ENCODE results near the gene ARAP2. TPM values are rescaled to one million over a fixed set of nuclear protein-coding genes. Genes with fewer than 3 reads are reported as not detected.

ARAP2 gene
- total and polyA plus RNA-seq, 7 donors = 3.6 to 22.9 (median 16.9) TPM

DNA sequence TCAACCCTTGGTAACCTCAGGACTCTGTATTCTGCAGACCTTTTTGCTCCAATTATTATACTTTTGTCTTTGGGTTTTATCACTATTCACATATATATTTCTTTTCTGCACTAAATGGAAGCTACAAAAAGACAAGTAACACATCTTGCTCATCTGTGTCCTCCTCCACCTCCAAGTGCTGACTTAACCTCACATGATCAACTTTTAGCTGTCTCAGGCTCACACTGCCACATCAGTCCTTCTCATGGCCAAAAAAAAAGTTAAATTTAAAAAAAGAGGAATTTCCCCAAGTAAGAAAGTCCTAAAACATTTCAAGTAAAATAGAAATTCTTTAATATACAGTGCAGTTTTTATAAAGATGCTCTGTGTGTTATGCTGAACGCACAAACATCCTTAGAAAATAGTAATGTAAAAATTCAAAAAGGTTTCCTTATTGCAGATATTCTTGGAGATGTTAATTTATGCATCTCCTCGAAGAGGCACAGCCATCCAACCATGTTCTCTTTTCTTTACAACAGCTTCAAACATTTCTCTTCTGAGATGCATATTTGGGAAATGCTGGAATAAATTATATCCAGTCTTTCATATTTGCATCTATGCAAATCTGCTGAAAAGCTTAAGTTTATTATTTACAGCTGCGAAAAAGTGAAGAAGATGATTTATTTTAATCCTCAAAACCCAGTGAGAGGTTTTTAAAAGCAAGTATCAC is 37.6 kb downstream of the ARAP2 start:
- Histone ChIP-seq H3K4me1 (no peaks in the 10 kb centered on the region), H3K4me3 (no peak overlapping the region), H3K9me3 (no peaks in the 10 kb centered on the region), H3K27ac (no peak overlapping the region), H3K36me3 (no peaks in the 10 kb centered on the region), H3K27me3 (no peaks in the 10 kb centered on the region)
- TF ChIP-seq POLR2A (IDR thresholded peaks at IDR 0.05) (no peak), POLR2AphosphoS5 (IDR thresholded peaks at IDR 0.05) (no peak), EP300 (IDR thresholded peaks at IDR 0.05) (no peak)
- TF ChIP-seq, protein P1, sequence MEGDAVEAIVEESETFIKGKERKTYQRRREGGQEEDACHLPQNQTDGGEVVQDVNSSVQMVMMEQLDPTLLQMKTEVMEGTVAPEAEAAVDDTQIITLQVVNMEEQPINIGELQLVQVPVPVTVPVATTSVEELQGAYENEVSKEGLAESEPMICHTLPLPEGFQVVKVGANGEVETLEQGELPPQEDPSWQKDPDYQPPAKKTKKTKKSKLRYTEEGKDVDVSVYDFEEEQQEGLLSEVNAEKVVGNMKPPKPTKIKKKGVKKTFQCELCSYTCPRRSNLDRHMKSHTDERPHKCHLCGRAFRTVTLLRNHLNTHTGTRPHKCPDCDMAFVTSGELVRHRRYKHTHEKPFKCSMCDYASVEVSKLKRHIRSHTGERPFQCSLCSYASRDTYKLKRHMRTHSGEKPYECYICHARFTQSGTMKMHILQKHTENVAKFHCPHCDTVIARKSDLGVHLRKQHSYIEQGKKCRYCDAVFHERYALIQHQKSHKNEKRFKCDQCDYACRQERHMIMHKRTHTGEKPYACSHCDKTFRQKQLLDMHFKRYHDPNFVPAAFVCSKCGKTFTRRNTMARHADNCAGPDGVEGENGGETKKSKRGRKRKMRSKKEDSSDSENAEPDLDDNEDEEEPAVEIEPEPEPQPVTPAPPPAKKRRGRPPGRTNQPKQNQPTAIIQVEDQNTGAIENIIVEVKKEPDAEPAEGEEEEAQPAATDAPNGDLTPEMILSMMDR (IDR thresholded peaks at IDR 0.05) = no peak
- WGBS, 2 donors = 93 to 95% methylated on average over 3 of the region's 3 CpGs
- intact Hi-C loops (cut with DNase I) = no loop called here
- DNase-seq = no peak

GRCh38 chr4:36206012-36206411 is 38.3 kb downstream of the ARAP2 start:
- H3K9me3 ChIP-seq = no peaks in the 10 kb centered on the region
- no peak overlapping the region for H3K27ac ChIP-seq
- TF ChIP-seq, protein P1 (IDR thresholded peaks at IDR 0.05) = no peak
- TF ChIP-seq POLR2A (IDR thresholded peaks at IDR 0.05) (no peak), POLR2AphosphoS5 (IDR thresholded peaks at IDR 0.05) (no peak), EP300 (IDR thresholded peaks at IDR 0.05) (no peak)
- H3K27me3 ChIP-seq = no peaks in the 10 kb centered on the region
- H3K4me3 ChIP-seq = no peak overlapping the region
- no peaks in the 10 kb centered on the region for H3K4me1 ChIP-seq
- WGBS, 2 donors = 90% methylated on average over 3 of the region's 3 CpGs
- no peak for DNase-seq
- H3K36me3 ChIP-seq = no peaks in the 10 kb centered on the region
- intact Hi-C loops (cut with DNase I) = no loop called here

DNA sequence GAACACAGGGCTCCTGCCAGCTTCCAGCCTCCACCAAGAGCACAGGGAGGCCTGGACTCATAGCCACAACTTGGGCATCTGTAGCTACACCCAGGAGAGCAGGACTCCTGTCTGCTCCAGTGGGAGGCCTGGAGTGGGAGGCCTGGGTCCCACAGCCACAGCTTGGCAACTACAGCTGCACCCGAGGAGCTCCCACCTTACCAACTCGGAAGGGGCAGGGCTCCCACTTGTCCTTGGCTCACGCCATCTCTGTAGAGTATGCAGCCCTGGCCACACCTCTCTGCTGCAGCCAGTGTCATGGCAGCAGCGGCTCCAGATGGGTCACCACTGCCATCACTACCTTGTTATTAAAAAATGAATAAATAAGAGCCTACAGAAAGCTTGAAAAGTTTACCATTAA is 45.5 kb downstream of the ARAP2 start:
- intact Hi-C loops (cut with DNase I) = no loop called here

GRCh38 chr4:36198068-36198808 is 46.1 kb downstream of the ARAP2 start:
- no peaks in the 10 kb centered on the region for H3K36me3 ChIP-seq
- no peak overlapping the region for H3K4me3 ChIP-seq
- H3K9me3 ChIP-seq = no peaks in the 10 kb centered on the region
- no peaks in the 10 kb centered on the region for H3K4me1 ChIP-seq
- WGBS, 2 donors = 94 to 97% methylated on average over 10 of the region's 10 CpGs
- no peaks in the 10 kb centered on the region for H3K27me3 ChIP-seq
- no peak overlapping the region for H3K27ac ChIP-seq
- TF ChIP-seq, protein P1 (IDR thresholded peaks at IDR 0.05) = no peak
- no peak for TF ChIP-seq POLR2AphosphoS5 (IDR thresholded peaks at IDR 0.05)
- intact Hi-C loops (cut with DNase I) = no loop called here
- peak; percentile 55 for DNase-seq

More for the DNA sequence above, 45.5 kb downstream of the ARAP2 start:
- 97 to 98% methylated on average over 4 of the region's 4 CpGs for WGBS, 2 donors
- Histone ChIP-seq H3K4me3 (no peak overlapping the region), H3K4me1 (no peaks in the 10 kb centered on the region), H3K36me3 (no peaks in the 10 kb centered on the region), H3K9me3 (no peaks in the 10 kb centered on the region), H3K27ac (no peak overlapping the region), H3K27me3 (no peaks in the 10 kb centered on the region)
- no peak for TF ChIP-seq POLR2AphosphoS5 (IDR thresholded peaks at IDR 0.05)
- DNase-seq = peak; percentile 58

- Histone ChIP-seq H3K27me3 (no peaks in the 10 kb centered on the region), H3K4me3 (no peak overlapping the region), H3K4me1 (no peaks in the 10 kb centered on the region), H3K27ac (no peak overlapping the region), H3K36me3 (no peaks in the 10 kb centered on the region), H3K9me3 (no peaks in the 10 kb centered on the region)
- 96% methylated on average over 5 of the region's 5 CpGs for WGBS, 2 donors
- intact Hi-C loops (cut with DNase I) = no loop called here
- TF ChIP-seq, protein P1 (IDR thresholded peaks at IDR 0.05) = no peak
- no peak for TF ChIP-seq EP300 (IDR thresholded peaks at IDR 0.05)
- DNase-seq = no peak
Measured at GRCh38 chr4:36197501-36197900, 46.8 kb downstream of the ARAP2 start.
